Activated naive CD8-positive, alpha-beta T cell treated with anti-CD3 and anti-CD28 coated beads, Interleukin-2, amount 10 ng/mL, durations not matched to agents 7 days and 5 days (primary cell): ENCODE measurements around the gene MATN1. TPM values are rescaled to one million over a fixed set of nuclear protein-coding genes. Genes with fewer than 3 reads are reported as not detected.

Experiments used
- ATAC-seq: fragments of 150-1000 bp; cut with Tn5 transposase; one replicate; pipeline ENCODE4 v1.10.0; 2021; ENCODE audit warnings: low read depth, moderate library complexity
- POLR2A ChIA-PET: fragments of 350-600 bp; sonication (Branson Sonifier 250); formaldehyde crosslinking; loops from one replicate; lab custom pipeline; 2021; ENCODE audit warnings: antibody characterized with exemption; lab: Charles Lee
- DNase-seq: peaks from one replicate; pipeline ENCODE4 v3.0.0; 2021
- H3K27ac Mint-ChIP-seq: one replicate; pipeline ENCODE4 v1.8.0; 2022; ENCODE audit warnings: mild to moderate bottlenecking, mixed read lengths
- H3K27me3 Mint-ChIP-seq: one replicate; pipeline ENCODE4 v1.8.0; 2022; ENCODE audit warnings: mild to moderate bottlenecking, moderate library complexity, mixed read lengths
- H3K36me3 Mint-ChIP-seq: one replicate; pipeline ENCODE4 v1.8.0; 2021; ENCODE audit warnings: mild to moderate bottlenecking, mixed read lengths
- H3K4me1 Mint-ChIP-seq: one replicate; pipeline ENCODE4 v1.8.0; 2021; ENCODE audit warnings: mixed read lengths
- H3K4me3 Mint-ChIP-seq: one replicate; pipeline ENCODE4 v1.8.0; 2022; ENCODE audit warnings: mild to moderate bottlenecking, moderate library complexity, mixed read lengths
- H3K9me3 Mint-ChIP-seq: one replicate; pipeline ENCODE4 v1.8.0; 2021; ENCODE audit warnings: mixed read lengths
- total RNA-seq, 2 experiments: library from RNA; stranded (reverse); gene quantifications; one replicate each; pipeline ENCODE4 v1.2.3, GENCODE V29; 2021

MATN1 gene
- total RNA-seq, 2 experiments from 2014 or later: 0.26 TPM; not detected in 1

GRCh38 chr1:30747033-30748008, 23.9 kb upstream of the MATN1 start:
- ATAC-seq: no peak
- DNase-seq: no peak
- H3K36me3 Mint-ChIP-seq: peaks cover 23% of the 10 kb centered on the region
- H3K4me1 Mint-ChIP-seq: peaks cover 94% of the 10 kb centered on the region
- H3K27me3 Mint-ChIP-seq: no peaks in the 10 kb centered on the region
- H3K27ac Mint-ChIP-seq: peak overlapping the region; percentile 96
- POLR2A ChIA-PET: interaction anchor here (11.7 kb wide), 1 partner anchor 11 kb away, joined by 284 read pairs; the partner anchor contains the start of gene LAPTM5
- H3K9me3 Mint-ChIP-seq: no peaks in the 10 kb centered on the region
- H3K4me3 Mint-ChIP-seq: peak overlapping the region; percentile 86

- Mint-ChIP-seq H3K27me3 (no peaks in the 10 kb centered on the region), H3K9me3 (no peaks in the 10 kb centered on the region), H3K4me1 (peaks cover 94% of the 10 kb centered on the region), H3K4me3 (peak overlapping the region; percentile 86), H3K36me3 (peaks cover 28% of the 10 kb centered on the region), H3K27ac (peak overlapping the region; percentile 96)
- no peak for ATAC-seq
- DNase-seq: no peak
- POLR2A ChIA-PET: interaction anchor here (11.7 kb wide), 1 partner anchor 12 kb away, joined by 284 read pairs; the partner anchor contains the start of gene LAPTM5
Measured at GRCh38 chr1:30746212-30747032, 23.0 kb upstream of the MATN1 start.

GRCh38 chr1:30745834-30746208, 22.4 kb upstream of the MATN1 start:
- peaks cover 34% of the 10 kb centered on the region for H3K36me3 Mint-ChIP-seq
- no peaks in the 10 kb centered on the region for H3K9me3 Mint-ChIP-seq
- peak overlapping the region; percentile 96 for H3K27ac Mint-ChIP-seq
- no peaks in the 10 kb centered on the region for H3K27me3 Mint-ChIP-seq
- ATAC-seq (no peak), DNase-seq (no peak)
- peak overlapping the region; percentile 86 for H3K4me3 Mint-ChIP-seq
- H3K4me1 Mint-ChIP-seq: peaks cover 94% of the 10 kb centered on the region
- POLR2A ChIA-PET: interaction anchor here (11.7 kb wide), 1 partner anchor 13 kb away, joined by 284 read pairs; the partner anchor contains the start of gene LAPTM5

- POLR2A ChIA-PET: interaction anchor here (11.7 kb wide), 1 partner anchor 13 kb away, joined by 284 read pairs; the partner anchor contains the start of gene LAPTM5
- peaks cover 39% of the 10 kb centered on the region for H3K36me3 Mint-ChIP-seq
- ATAC-seq (no peak), DNase-seq (no peak)
- peak overlapping the region; percentile 86 for H3K4me3 Mint-ChIP-seq
- no peaks in the 10 kb centered on the region for H3K9me3 Mint-ChIP-seq
- H3K4me1 Mint-ChIP-seq: peaks cover 94% of the 10 kb centered on the region
- peak overlapping the region; percentile 96 for H3K27ac Mint-ChIP-seq
- H3K27me3 Mint-ChIP-seq: no peaks in the 10 kb centered on the region
Measured at GRCh38 chr1:30745156-30745833, 21.9 kb upstream of the MATN1 start.

- H3K27ac Mint-ChIP-seq: peak overlapping the region; percentile 96
- POLR2A ChIA-PET: interaction anchor here (0.7 to 11.7 kb wide), 11 partner anchors 8 to 188 kb away, joined by 3 to 284 read pairs (median 7); partner anchors contain the start of gene LAPTM5
- H3K4me3 Mint-ChIP-seq: peak overlapping the region; percentile 86
- peaks cover 45% of the 10 kb centered on the region for H3K36me3 Mint-ChIP-seq
- ATAC-seq: peak; percentile 48
- H3K4me1 Mint-ChIP-seq: peaks cover 90% of the 10 kb centered on the region
- no peaks in the 10 kb centered on the region for H3K27me3 Mint-ChIP-seq
- H3K9me3 Mint-ChIP-seq: no peaks in the 10 kb centered on the region
- DNase-seq: peak; percentile 71
Measured at GRCh38 chr1:30744060-30744756, 20.8 kb upstream of the MATN1 start.

GRCh38 chr1:30743584-30744059, 20.2 kb upstream of the MATN1 start:
- Mint-ChIP-seq H3K36me3 (peaks cover 50% of the 10 kb centered on the region), H3K4me1 (peaks cover 88% of the 10 kb centered on the region), H3K9me3 (no peaks in the 10 kb centered on the region), H3K27ac (peak overlapping the region; percentile 96), H3K4me3 (peak overlapping the region; percentile 86), H3K27me3 (no peaks in the 10 kb centered on the region)
- DNase-seq: no peak
- ATAC-seq: peak; percentile 75
- POLR2A ChIA-PET: interaction anchor here (0.7 to 11.7 kb wide), 11 partner anchors 9 to 189 kb away, joined by 3 to 284 read pairs (median 7); partner anchors contain the start of gene LAPTM5

GRCh38 chr1:30742963-30743559, 19.7 kb upstream of the MATN1 start:
- Mint-ChIP-seq H3K4me1 (peaks cover 88% of the 10 kb centered on the region), H3K27me3 (no peaks in the 10 kb centered on the region), H3K36me3 (peaks cover 51% of the 10 kb centered on the region), H3K27ac (peak overlapping the region; percentile 96), H3K4me3 (peak overlapping the region; percentile 86), H3K9me3 (no peaks in the 10 kb centered on the region)
- POLR2A ChIA-PET: interaction anchor here (0.7 to 11.7 kb wide), 10 partner anchors 9 to 189 kb away, joined by 3 to 284 read pairs (median 7); partner anchors contain the start of gene LAPTM5
- ATAC-seq (no peak), DNase-seq (no peak)

GRCh38 chr1:30742300-30742962, 19.0 kb upstream of the MATN1 start:
- Mint-ChIP-seq H3K4me3 (peak overlapping the region; percentile 11), H3K9me3 (no peaks in the 10 kb centered on the region)

GRCh38 chr1:30741239-30741894, 18.0 kb upstream of the MATN1 start:
- Mint-ChIP-seq H3K27ac (peak overlapping the region; percentile 87), H3K27me3 (no peaks in the 10 kb centered on the region), H3K9me3 (no peaks in the 10 kb centered on the region), H3K36me3 (peaks cover 48% of the 10 kb centered on the region), H3K4me1 (peaks cover 85% of the 10 kb centered on the region), H3K4me3 (peak overlapping the region; percentile 58)
- no peak for ATAC-seq
- POLR2A ChIA-PET: interaction anchor here (1.0 to 11.7 kb wide), 5 partner anchors 9 to 38 kb away, joined by 3 to 284 read pairs (median 6); partner anchors contain the start of gene LAPTM5
- no peak for DNase-seq

More at GRCh38 chr1:30742300-30742962, 19.0 kb upstream of the MATN1 start:
- peaks cover 50% of the 10 kb centered on the region for H3K36me3 Mint-ChIP-seq
- no peak for DNase-seq
- peak overlapping the region; percentile 96 for H3K27ac Mint-ChIP-seq
- H3K27me3 Mint-ChIP-seq: no peaks in the 10 kb centered on the region
- POLR2A ChIA-PET: interaction anchor here (1.3 to 11.7 kb wide), 4 partner anchors 10 to 37 kb away, joined by 6 to 284 read pairs (median 8); partner anchors contain the start of gene LAPTM5
- no peak for ATAC-seq
- H3K4me1 Mint-ChIP-seq: peaks cover 86% of the 10 kb centered on the region
